SK-N-MC (cell line): ENCODE results near the gene C1orf167.

Experiments
- EZH2 ChIP-seq: fragments of 200-600 bp; sonication (generic); IDR thresholded peaks from one replicate; pipeline ENCODE4 v1.6.1; 2017; ENCODE audit warnings: antibody characterized with exemption
- FOXP2 ChIP-seq: optimal IDR thresholded peaks from 2 replicates; pipeline ENCODE3; 2011; ENCODE audit warnings: mild to moderate bottlenecking, moderate library complexity; ENCODE audit not compliant: insufficient read depth; ENCODE audit errors: extremely low read length, control extremely low read depth
- POLR2AphosphoS5 ChIP-seq: IDR thresholded peaks from 2 replicates; pipeline ENCODE4 v1.6.1; 2012; ENCODE audit warnings: mild to moderate bottlenecking, low read depth, low read length, borderline replicate concordance

- no peak for TF ChIP-seq POLR2AphosphoS5
- no peak for TF ChIP-seq EZH2
- TF ChIP-seq FOXP2, result no peak
Measured at GRCh38 chr1:11786168-11786567, 24.2 kb downstream of the C1orf167 start.
